COLO668 (cell line): ENCODE results near the gene WNK3.

Experiments used
- DNase-seq: peaks from one replicate; lab custom pipeline; 2025; ENCODE audit not compliant: unreplicated experiment; lab: John Stamatoyannopoulos, UW

The WNK3 gene

DNA sequence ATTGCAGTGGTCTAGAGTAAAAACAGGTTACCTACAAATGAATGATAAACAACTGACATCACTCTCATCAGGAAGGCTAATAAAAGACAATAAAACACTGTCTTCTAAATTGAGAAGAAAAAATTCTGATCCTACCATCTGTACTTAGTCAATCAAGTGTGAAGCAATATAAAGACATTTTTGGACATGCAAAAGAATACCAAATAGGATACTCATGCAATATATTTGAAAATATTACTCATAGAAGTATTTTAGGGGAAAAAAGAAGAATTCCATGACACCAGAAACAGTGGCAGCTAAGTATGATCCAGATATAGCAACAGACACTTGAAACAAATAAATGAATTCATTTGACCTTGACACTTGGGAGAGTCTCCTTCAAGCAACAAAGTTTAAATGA is 111.0 kb downstream of the WNK3 start:
- no peak for DNase-seq

- DNase-seq: no peak
Observed at GRCh38 chrX:54238588-54238987, 119.3 kb downstream of the WNK3 start.

- DNase-seq: no peak
Observed at GRCh38 chrX:54237014-54237413, 120.8 kb downstream of the WNK3 start.

- DNase-seq: no peak
Observed at GRCh38 chrX:54230435-54231148, 127.3 kb downstream of the WNK3 start.

GRCh38 chrX:54223581-54223980 is 134.3 kb downstream of the WNK3 start:
- peak; percentile 2 for DNase-seq

DNA sequence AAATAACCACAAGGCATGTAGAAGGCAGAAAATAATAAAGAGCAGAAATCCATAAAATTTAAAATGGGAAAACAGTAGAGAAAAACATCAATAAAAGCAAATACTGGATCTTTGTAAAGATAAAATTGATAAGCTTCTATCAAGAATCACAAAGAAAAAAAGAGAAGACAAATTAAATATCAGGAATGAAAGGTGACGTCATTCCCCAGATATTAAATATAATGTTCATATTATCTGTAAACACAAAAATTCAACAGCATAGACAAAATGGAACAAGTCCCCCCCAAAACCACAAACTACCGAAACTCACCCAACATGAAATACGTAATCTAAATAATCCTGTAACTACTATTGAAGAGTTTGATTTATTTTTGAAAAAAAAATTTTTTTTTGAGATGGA is 144.2 kb downstream of the WNK3 start:
- no peak for DNase-seq

GRCh38 chrX:54208531-54208930 is 149.3 kb downstream of the WNK3 start:
- DNase-seq: no peak

DNA sequence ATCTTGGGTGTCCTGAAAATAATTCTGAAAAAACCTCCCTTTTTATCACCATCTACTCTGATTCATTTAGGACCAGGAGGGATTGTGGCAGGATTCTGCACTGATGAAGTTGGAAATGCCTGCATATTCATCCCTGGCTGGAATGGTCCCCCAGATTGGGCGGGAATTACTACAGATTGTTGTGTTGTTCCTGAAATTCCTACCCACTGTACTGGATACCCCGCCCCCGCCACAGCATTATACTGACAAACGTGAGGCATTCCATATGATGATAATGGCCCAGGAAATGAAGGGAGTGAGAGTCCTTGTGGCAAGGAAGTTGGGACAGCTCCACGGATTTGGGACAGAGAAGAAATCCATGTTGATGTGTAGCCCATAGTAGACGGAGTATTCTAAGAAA is 159.6 kb downstream of the WNK3 start:
- no peak for DNase-seq

DNA sequence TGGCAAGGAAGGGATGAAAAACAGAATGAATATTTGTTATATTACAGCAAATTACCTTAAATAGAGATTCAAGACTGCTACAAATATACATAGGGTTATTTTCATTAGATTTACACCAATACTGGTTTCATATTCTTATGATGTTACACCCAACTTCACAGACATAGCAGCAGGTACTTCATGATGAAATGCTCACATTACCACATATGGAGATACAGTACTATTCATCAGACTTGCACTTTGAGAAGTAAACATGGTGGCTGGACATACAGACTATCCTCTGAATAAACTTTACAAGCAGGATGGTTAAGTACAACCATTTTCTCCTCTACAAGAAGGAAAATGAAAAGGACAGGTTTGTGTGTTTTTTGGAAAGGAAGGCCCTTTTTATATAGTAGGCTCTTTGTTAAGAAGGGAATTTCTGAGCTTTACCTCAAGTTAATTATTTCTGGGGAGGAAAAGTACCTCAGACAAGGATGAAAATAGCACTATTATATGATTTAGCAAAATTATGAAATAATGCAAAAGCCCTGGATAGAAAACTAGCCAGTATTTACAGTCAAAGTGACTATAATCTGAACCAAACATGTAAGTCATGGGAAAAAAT is 162.8 kb downstream of the WNK3 start:
- DNase-seq: no peak

- DNase-seq: no peak
Observed at GRCh38 chrX:54193085-54193821, 164.6 kb downstream of the WNK3 start.

- DNase-seq: no peak
Observed at GRCh38 chrX:54184474-54184873, 173.4 kb downstream of the WNK3 start.

DNA sequence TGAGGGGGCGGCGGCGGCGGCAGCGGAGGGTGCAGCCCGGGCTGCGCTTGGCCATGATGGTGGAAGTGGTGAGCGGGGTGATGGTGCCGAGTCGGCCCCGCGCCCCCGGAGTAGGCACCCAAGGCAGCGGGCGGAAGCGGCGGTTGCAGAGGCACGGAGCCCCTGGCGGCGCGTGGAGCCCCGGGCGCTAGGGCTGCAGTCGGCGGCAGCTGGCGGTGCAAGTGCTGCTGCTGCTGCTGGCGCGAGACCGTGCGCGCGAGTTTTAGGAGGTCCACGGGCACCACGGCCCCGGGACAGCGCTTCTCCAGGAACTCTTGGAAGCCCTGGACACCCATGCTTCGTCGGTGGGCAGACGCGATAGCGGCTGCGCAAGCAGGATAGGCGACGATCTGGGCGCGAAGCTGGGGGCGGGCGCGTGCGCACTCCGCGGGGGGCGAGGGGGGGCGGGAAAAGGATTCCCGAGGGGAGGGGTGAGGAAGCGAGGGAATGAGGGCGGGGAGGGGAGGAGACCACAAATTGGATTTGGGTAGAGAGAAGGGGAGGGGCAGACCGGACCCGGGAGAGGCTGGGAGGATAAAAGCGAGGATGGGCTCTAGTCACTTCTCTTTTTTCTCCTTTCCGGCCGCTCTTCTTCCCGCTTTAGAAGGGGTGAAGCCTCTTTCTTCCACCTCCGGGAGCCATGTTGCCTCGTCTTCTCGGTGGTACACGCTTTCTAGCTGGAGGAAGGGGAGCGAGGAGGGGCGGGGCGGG is 174.8 kb downstream of the WNK3 start, which contains the start of gene FAM120C:
TSS of gene FAM120C (minus strand) at position 391 of the 750 bp plus-strand sequence. CDS start at position 335, 56 bp downstream.
- DNase-seq: peak; percentile 78

DNA sequence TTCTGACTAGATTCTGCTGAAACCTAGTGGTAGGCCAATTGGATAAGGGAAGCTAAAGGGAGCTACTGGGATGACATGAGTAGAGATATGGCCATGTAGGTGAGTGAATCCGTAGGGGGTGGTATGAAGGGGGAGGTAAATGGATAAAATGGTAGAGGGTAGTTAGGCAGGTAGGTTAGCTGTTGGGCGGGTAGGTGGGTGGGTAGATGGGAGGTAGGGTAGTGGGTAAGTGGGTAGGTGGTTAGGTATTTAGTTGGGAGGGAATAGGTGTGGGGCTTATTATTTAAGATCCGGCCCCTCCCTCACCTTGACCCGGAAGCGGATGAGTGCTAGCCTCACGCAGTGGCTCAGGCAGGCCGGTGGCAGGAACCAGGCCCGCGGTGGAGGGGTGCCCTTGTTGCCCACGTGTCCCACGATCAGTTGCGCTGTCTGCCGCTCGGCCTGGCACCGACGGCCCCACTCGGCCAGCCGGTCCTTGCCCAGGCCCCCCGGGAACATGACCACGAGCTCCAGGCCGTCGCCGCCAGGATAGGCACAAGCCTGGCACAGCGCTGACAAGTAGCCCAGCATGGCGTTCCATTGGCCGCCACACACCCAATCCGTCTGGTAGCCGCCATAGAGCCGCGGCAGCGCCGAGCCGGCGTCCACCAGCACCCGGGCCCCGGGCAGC is 175.5 kb downstream of the WNK3 start:
- DNase-seq: peak; percentile 62

- no peak for DNase-seq
Observed at GRCh38 chrX:54181202-54181953, 176.5 kb downstream of the WNK3 start.

- DNase-seq: no peak
Observed at GRCh38 chrX:54180403-54180802, 177.4 kb downstream of the WNK3 start.

DNA sequence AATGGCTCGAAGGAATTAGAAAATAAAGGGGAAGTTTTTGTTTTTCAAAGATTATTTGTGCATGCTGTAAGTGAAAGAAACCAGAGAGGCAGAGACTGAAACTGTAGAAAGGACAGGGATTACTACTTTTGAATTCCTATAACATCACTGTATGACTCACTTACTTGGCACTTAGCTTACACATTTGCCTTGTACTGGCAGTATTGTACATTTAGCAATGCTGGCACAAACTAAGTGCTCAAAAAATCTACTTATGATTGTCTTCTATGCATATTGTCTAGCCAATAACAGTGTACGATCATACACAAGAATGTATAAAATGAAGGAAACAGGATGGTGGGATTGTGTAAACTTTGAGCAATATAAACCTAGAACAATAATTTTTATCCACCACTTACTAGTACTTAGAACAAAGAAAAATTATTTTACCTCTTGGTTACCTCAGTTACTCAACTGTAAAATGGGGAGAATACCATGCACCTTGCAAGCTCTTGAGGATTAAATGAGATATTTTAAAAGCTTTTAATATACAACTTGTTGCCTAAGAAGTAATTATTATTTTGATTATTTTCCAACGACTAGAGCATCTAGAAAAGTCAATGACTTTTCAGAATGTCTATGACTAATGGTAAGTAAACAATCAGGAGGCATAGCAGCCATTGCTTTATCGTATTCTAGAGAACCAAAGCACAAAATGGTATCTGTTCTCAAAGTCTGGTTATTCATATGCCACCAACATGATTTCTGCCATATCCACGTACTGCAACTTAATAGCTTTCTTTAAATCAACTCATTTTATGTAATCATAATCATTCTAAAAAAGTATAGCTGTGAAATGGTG is 179.5 kb downstream of the WNK3 start:
- DNase-seq: no peak

GRCh38 chrX:54177306-54177705 is 180.5 kb downstream of the WNK3 start:
- DNase-seq: no peak

GRCh38 chrX:54173791-54174190 is 184.1 kb downstream of the WNK3 start:
- DNase-seq: no peak

DNA sequence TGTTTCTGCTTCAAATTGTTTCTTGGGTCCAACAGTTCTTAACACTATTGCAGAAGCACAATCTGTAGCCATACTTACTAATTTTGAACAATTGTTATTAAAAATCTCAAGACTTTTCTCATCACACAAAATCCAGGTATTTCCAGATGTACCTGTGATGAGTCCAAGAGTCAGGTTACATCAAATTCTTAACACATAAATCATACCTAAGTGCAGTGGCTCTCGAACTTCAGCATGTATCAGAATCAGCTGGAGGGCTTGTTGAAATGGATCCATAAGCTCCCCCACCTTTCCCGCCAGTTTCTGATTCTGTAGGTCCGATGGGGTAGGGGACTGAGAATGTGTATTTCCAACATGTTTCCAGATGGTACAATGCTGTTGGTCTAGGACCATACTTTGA is 185.4 kb downstream of the WNK3 start:
- no peak for DNase-seq
